COR-L47 (cell line): ENCODE results near the gene IL9R.
"Not testable (repeated sequence)": the region's sequence is repeated elsewhere in the genome, so short reads cannot be mapped to it uniquely, and the experiment has no call there.

Experiments used
- DNase-seq: peaks from one replicate; lab custom pipeline; 2025; lab: John Stamatoyannopoulos, UW

IL9R gene

DNA sequence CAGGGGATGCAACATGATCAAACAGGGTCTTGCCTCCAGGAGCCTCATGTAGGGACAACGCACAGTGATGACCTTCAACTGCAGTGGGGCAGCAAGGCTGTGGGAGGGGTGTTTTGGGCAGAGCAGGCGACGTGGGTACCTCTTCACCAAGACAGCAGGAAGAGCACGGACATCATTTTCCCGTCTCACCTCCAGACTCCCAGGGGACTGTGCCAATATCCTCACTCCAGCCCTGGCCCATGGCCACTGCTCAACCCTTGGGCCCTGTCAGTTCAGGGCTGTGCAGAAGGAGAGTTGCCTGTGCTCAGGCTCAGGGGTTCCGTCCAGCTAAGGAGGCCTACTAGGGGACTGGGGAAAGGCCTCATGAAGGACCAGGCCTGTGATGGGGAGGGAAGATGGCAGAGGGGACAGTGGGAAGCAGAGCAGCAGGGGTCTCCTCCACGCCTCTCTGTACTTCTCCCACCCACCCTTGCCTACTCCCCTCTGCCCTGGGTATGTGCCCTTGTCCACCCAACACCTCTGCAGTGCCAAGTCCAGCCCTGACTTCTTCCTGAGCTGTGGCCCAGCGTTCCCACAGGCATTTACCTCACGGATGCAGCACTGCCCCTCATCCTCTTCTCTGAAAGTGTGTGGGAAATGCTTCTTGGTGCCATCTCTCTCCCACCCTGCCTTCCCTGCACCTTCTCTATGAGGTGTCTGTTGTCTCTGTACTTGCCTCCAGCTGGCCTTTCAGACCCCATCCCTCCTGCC lies 1.4 kb downstream of the IL9R start:
- no peak for DNase-seq

- DNase-seq: not testable (repeated sequence)
Measured at GRCh38 chrX:155999751-156000150, 2.3 kb downstream of the IL9R start.

DNA sequence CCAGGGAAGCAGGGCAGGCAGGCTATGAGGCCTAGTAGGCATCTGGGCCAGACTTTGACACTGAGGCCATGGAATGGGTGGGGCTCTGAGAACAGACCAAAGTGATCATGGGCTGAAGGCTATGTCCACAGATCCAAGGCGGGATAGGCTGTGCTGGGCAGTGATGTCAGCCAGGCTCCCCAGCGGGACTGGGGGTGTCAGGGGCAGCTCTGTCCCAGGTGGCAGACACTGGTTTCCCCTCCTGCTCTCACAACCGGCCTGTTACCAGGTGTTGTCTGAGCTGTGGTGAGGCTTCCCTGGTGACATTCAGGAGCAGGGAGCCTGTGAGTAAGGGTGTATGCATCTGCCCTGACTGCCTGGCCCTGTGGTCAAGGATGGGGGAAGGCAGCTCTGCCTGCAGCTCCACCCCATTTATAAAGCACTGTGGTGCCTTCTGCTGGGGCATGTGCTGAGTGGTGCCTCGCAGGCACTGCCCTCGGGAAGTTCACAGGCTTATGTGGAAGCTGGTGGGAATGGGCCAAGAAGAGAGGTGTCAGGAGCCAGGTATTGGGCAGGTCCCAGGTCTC lies 2.9 kb downstream of the IL9R start:
- DNase-seq: no peak

- no peak for DNase-seq
Measured at GRCh38 chrX:156001001-156001666, 3.6 kb downstream of the IL9R start.

DNA sequence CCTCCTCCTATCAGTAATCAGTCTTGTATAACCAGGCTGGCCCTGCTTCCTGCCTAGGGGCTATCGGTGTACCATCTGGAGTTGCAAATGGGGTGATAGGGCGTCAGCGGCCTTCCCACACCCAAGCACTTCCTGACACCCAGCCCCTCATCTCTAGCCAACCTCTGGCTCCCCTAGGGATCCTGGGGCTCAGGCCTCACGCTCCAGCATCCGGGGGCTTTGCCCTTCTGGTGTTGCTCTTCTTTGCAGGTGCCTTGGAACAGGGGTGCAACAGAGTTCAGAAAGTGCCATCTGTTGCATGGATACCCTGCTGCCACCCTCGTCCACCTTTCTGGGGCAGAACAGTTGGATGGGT lies 4.1 kb downstream of the IL9R start:
- DNase-seq: no peak

DNA sequence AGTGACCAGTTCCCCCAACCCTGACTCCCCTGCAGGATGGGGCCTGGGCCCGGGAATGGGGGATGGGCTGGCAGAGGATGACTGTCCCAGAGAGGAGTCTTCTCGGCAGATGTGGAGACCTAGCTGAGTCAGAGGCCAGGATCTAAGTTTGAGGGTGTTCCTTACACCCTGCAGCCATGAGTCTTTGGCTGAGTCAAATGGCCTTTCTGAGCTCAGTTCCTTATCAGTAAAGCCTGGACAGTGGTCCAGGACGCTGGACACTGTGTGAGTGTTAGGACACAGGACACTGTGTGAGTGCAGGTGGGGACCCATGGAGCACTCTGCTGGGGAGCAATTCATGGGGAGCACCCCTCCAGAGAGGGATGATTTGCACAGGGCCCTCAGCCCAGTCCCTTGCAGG lies 5.0 kb downstream of the IL9R start:
- DNase-seq: no peak

GRCh38 chrX:156003486-156004185 lies 6.1 kb downstream of the IL9R start:
- no peak for DNase-seq

DNA sequence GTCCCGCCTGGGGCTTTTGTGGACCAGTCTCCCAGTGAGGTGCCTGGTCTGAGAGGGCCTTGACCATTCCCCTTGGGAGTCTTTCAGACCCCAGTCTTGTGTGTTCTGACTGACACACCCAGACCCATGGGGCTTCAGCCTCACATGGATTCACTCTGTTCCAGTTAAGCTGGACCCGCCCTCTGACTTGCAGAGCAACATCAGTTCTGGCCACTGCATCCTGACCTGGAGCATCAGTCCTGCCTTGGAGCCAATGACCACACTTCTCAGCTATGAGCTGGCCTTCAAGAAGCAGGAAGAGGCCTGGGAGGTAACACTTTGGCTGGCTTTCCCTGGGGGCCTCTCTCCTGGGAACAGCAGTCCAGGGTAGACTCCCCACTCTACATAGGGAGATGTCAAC lies 6.8 kb downstream of the IL9R start:
- DNase-seq: no peak

- no peak for DNase-seq
Measured at GRCh38 chrX:156004740-156005139, 7.2 kb downstream of the IL9R start.

GRCh38 chrX:156005144-156005543 lies 7.6 kb downstream of the IL9R start:
- DNase-seq: no peak

GRCh38 chrX:156006468-156006867 lies 9.0 kb downstream of the IL9R start:
- DNase-seq: not testable (repeated sequence)

GRCh38 chrX:156008379-156008778 lies 10.9 kb downstream of the IL9R start:
- DNase-seq: not testable (repeated sequence)

GRCh38 chrX:156008915-156009314 lies 11.4 kb downstream of the IL9R start:
- DNase-seq: no peak

DNA sequence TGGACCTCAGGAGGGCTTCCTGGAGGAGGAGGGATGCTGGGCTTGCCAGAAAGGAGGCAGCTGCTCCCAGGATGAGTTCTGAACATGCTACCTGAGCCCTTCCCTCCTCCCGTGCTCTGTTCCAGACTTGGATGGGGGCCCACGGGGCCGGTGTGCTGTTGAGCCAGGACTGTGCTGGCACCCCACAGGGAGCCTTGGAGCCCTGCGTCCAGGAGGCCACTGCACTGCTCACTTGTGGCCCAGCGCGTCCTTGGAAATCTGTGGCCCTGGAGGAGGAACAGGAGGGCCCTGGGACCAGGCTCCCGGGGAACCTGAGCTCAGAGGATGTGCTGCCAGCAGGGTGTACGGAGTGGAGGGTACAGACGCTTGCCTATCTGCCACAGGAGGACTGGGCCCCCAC lies 12.2 kb downstream of the IL9R start:
- not testable (repeated sequence) for DNase-seq

- DNase-seq: not testable (repeated sequence)
Measured at GRCh38 chrX:156013286-156013953, 15.9 kb downstream of the IL9R start.

GRCh38 chrX:156019846-156020245 lies 22.4 kb downstream of the IL9R start:
- not testable (repeated sequence) for DNase-seq

DNA sequence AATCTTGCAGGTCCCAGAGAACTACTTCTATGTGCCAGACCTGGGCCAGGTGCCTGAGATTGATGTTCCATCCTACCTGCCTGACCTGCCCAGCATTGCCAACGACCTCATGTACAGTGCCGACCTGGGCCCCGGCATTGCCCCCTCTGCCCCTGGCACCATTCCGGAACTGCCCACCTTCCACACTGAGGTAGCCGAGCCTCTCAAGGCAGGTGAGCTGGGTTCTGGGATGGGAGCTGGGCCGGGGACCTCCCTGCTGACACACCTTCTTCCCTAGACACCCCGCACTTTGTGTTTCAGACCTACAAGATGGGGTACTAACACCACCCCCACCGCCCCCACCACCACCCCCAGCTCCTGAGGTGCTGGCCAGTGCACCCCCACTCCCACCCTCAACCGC lies 25.5 kb downstream of the IL9R start:
- not testable (repeated sequence) for DNase-seq

GRCh38 chrX:156024949-156025492 lies 27.5 kb downstream of the IL9R start:
- not testable (repeated sequence) for DNase-seq

GRCh38 chrX:156028653-156029237 lies 31.2 kb downstream of the IL9R start:
- not testable (repeated sequence) for DNase-seq

GRCh38 chrX:156029296-156029695 lies 31.8 kb downstream of the IL9R start:
- DNase-seq: not testable (repeated sequence)

DNA sequence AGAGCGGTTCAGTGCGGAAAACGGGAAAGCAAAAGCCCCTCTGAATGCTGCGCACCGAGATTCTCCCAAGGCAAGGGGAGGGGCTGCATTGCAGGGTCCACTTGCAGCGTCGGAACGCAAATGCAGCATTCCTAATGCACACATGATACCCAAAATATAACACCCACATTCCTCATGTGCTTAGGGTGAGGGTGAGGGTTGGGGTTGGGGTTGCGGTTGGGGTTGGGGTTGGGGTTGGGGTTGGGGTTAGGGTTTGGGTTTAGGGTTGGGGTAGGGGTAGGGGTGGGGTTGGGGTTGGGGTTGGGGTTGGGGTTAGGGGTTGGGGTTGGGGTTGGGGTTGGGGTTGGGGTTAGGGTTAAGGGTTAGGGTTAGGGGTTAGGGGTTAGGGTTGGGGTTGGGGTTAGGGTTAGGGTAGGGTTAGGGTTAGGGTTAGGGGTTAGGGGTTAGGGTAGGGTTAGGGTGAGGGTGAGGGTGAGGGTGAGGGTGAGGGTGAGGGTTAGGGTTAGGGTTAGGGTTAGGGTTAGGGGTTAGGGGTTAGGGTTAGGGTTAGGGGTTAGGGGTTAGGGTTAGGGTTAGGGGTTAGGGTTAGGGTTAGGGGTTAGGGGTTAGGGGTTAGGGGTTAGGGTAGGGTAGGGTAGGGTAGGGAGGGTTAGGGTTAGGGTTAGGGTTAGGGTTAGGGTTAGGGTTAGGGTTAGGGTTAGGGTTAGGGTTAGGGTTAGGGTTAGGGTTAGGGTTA lies 32.4 kb downstream of the IL9R start:
- not testable (repeated sequence) for DNase-seq
